Astrocyte (in vitro differentiated cells and primary cell): Measurements from ENCODE around the gene NKIRAS2. TPM values are rescaled to one million over a fixed set of nuclear protein-coding genes. Genes with fewer than 3 reads are reported as not detected.

Experiments
- DNase-seq: peaks from one replicate; pipeline ENCODE4 v3.0.0-alpha.2; 2010; ENCODE audit warnings: low read depth
- FAIRE-seq: peaks from 2 replicates; lab custom pipeline; 2011; peaks lifted over from hg19 to GRCh38; lab: Jason Lieb, UNC
- H2AFZ ChIP-seq: 2 replicates; pipeline ENCODE4 v1.6.0; 2012; ENCODE audit warnings: low read depth, low read length, inconsistent platforms
- H3K27ac ChIP-seq: 2 replicates; pipeline ENCODE4 v1.5.1; 2011; ENCODE audit warnings: low read depth, low read length, inconsistent platforms
- H3K27me3 ChIP-seq: 2 replicates; pipeline ENCODE4 v1.6.0; 2011; ENCODE audit warnings: low read length, inconsistent platforms; ENCODE audit not compliant: insufficient read depth
- H3K36me3 ChIP-seq: 2 replicates; pipeline ENCODE4 v1.5.1; 2011; ENCODE audit warnings: low read length, inconsistent platforms; ENCODE audit not compliant: insufficient read depth
- H3K4me1 ChIP-seq: 2 replicates; pipeline ENCODE4 v1.5.1; 2011; ENCODE audit warnings: low read length, inconsistent platforms; ENCODE audit not compliant: insufficient read depth
- H3K4me2 ChIP-seq: 2 replicates; pipeline ENCODE4 v1.6.0; 2012; ENCODE audit warnings: low read length, inconsistent platforms
- H3K4me3 ChIP-seq: 2 replicates; pipeline ENCODE4 v1.5.1; 2011; ENCODE audit warnings: low read depth, mild to moderate bottlenecking, low read length, inconsistent platforms; ENCODE audit not compliant: insufficient read depth
- H3K79me2 ChIP-seq: 2 replicates; pipeline ENCODE4 v1.6.0; 2012; ENCODE audit warnings: mild to moderate bottlenecking, low read length, inconsistent platforms; ENCODE audit not compliant: insufficient read depth
- H3K9ac ChIP-seq: 2 replicates; pipeline ENCODE4 v1.6.0; 2012; ENCODE audit warnings: mild to moderate bottlenecking, low read length, inconsistent platforms
- H3K9me3 ChIP-seq: 2 replicates; pipeline ENCODE4 v1.5.1; 2012; ENCODE audit warnings: low read depth, mild to moderate bottlenecking, low read length, inconsistent platforms; ENCODE audit not compliant: insufficient read depth
- H4K20me1 ChIP-seq: 2 replicates; pipeline ENCODE4 v1.6.0; 2012; ENCODE audit warnings: low read length, inconsistent platforms; ENCODE audit not compliant: insufficient read depth
- H3K27ac Mint-ChIP-seq: one replicate; pipeline ENCODE4 v1.8.0; 2021; ENCODE audit warnings: mild to moderate bottlenecking, mixed read lengths; ENCODE audit not compliant: unreplicated experiment
- H3K27me3 Mint-ChIP-seq: one replicate; pipeline ENCODE4 v1.8.0; 2021; ENCODE audit warnings: low read depth, mixed read lengths; ENCODE audit not compliant: unreplicated experiment
- H3K36me3 Mint-ChIP-seq: one replicate; pipeline ENCODE4 v1.8.0; 2021; ENCODE audit warnings: low read depth, mixed read lengths; ENCODE audit not compliant: unreplicated experiment
- H3K4me1 Mint-ChIP-seq: one replicate; pipeline ENCODE4 v1.8.0; 2021; ENCODE audit warnings: low read depth, mixed read lengths; ENCODE audit not compliant: unreplicated experiment
- H3K4me3 Mint-ChIP-seq: one replicate; pipeline ENCODE4 v1.8.0; 2021; ENCODE audit warnings: mild to moderate bottlenecking, moderate library complexity, mixed read lengths; ENCODE audit not compliant: unreplicated experiment
- H3K9me3 Mint-ChIP-seq: one replicate; pipeline ENCODE4 v1.8.0; 2021; ENCODE audit warnings: mild to moderate bottlenecking, mixed read lengths; ENCODE audit not compliant: unreplicated experiment
- EZH2 ChIP-seq: IDR thresholded peaks from 2 replicates; pipeline ENCODE4 v1.6.1; 2012; ENCODE audit warnings: mild to moderate bottlenecking, low read length, inconsistent platforms; ENCODE audit not compliant: insufficient read depth
- total RNA-seq: library from RNA; stranded (reverse); gene quantifications from 2 replicates; pipeline ENCODE4 v1.2.1, GENCODE V29; 2021
- TF ChIP-seq, protein P1 (sequence below): IDR thresholded peaks from 2 replicates; pipeline ENCODE4 v1.5.1; 2011; ENCODE audit warnings: low read depth, mild to moderate bottlenecking, inconsistent platforms, low read length, moderate library complexity; ENCODE audit not compliant: insufficient read depth

Gene NKIRAS2
- total RNA-seq, 1 donor from 2014 or later: 60.5 TPM

DNA sequence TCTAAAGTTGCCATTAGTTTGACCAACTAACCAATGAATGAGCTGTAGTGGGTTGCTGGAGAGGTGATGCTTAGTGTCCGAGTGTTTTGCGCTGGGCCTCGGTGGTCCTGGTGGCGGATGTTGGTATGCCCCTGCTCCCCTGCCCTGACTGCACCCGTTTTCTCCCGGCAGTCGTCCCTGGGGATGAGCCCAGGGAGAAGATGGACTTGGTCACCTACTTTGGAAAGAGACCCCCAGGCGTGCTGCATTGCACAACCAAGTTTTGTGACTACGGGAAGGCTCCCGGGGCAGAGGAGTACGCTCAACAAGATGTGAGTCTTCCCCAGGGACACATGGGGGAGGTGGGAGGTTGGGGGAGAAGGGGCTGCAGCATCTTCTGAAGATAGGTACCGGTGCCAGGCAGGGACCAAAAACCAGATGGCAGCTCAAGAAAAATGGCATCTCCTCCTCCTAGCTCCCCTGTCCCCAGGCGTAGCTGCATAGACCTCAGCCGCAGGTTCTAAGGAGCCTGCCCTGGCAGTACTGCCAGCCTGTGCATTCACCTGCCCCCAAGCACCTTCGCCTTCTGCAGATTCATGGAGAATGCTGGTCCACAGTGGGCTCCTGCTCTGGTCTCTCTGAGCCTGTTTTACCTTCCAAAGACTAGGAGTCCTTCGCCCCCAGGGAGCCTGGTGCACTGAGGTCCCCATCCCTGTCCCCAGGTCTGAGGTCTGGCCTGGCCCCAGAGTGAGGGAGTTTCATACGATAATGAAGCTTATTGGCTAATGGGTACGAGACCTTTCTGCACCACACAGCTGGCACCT, 48.0 kb upstream of the NKIRAS2 start:
- H4K20me1 ChIP-seq: peaks cover 77% of the 10 kb centered on the region
- Mint-ChIP-seq H3K27ac (no peak overlapping the region), H3K4me1 (peaks cover 14% of the 10 kb centered on the region), H3K4me3 (no peak overlapping the region), H3K36me3 (peaks cover 36% of the 10 kb centered on the region), H3K27me3 (no peaks in the 10 kb centered on the region), H3K9me3 (no peaks in the 10 kb centered on the region)
- H3K36me3 ChIP-seq: peaks cover 35% of the 10 kb centered on the region
- no peak overlapping the region for H3K4me2 ChIP-seq
- no peaks in the 10 kb centered on the region for H3K27me3 ChIP-seq
- peaks cover 58% of the 10 kb centered on the region for H3K79me2 ChIP-seq
- H3K9me3 ChIP-seq: no peaks in the 10 kb centered on the region
- TF ChIP-seq EZH2: no peak
- TF ChIP-seq, protein P1, sequence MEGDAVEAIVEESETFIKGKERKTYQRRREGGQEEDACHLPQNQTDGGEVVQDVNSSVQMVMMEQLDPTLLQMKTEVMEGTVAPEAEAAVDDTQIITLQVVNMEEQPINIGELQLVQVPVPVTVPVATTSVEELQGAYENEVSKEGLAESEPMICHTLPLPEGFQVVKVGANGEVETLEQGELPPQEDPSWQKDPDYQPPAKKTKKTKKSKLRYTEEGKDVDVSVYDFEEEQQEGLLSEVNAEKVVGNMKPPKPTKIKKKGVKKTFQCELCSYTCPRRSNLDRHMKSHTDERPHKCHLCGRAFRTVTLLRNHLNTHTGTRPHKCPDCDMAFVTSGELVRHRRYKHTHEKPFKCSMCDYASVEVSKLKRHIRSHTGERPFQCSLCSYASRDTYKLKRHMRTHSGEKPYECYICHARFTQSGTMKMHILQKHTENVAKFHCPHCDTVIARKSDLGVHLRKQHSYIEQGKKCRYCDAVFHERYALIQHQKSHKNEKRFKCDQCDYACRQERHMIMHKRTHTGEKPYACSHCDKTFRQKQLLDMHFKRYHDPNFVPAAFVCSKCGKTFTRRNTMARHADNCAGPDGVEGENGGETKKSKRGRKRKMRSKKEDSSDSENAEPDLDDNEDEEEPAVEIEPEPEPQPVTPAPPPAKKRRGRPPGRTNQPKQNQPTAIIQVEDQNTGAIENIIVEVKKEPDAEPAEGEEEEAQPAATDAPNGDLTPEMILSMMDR: no peak
- H3K4me3 ChIP-seq: no peak overlapping the region
- no peak overlapping the region for H3K9ac ChIP-seq
- H2AFZ ChIP-seq: no peak overlapping the region
- FAIRE-seq (no peak), DNase-seq (no peak)
- peaks cover 16% of the 10 kb centered on the region for H3K4me1 ChIP-seq
- no peak overlapping the region for H3K27ac ChIP-seq

DNA sequence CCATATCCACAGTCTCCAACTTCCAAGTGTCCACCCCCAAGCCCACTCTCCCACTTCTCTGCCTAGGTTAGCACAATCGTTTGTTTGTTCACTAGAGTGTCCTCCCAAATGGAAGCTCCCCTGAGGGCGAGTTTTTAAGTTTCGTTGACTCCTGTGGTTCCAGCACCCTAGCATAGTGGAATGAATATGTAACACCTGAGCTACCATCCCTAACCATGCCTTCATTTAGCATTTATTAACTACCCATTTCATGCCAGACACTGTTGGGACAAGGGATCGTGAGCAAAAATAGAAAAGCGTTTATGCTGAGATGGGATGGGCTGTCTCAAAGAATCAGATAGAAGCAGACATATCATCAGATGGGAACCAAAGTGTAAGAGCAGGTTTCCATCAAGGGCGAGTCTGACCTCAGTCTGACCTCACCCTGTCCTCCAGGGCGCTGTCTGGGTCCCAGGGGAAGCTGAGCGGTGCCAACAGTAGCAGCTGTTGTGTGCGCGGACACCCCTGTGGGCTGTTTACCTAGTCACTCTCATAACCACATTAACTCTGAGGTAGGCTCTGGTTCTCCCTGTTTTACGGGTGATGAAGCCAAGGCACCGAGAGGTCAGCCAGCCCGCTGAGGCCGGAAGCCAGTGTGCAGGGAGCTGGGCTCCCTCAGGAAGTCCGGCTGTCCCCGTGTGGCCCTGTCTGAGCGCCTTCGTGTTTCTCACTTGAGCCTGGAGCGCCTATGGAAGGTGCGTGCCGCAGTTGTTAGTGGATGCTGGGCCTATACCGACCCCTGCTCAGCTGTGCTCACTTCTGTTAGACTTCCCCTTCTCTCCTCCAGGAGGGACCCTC, 47.1 kb upstream of the NKIRAS2 start:
- no peak for FAIRE-seq
- no peak overlapping the region for H3K4me3 Mint-ChIP-seq

More for the DNA sequence above, 47.1 kb upstream of the NKIRAS2 start:
- TF ChIP-seq, protein P1: no peak
- no peak for TF ChIP-seq EZH2
- Mint-ChIP-seq H3K4me1 (peaks cover 13% of the 10 kb centered on the region), H3K27me3 (no peaks in the 10 kb centered on the region), H3K27ac (peak overlapping the region; percentile 53), H3K9me3 (no peaks in the 10 kb centered on the region), H3K36me3 (peaks cover 38% of the 10 kb centered on the region)
- H3K79me2 ChIP-seq: peaks cover 50% of the 10 kb centered on the region
- no peaks in the 10 kb centered on the region for H3K27me3 ChIP-seq
- peaks cover 75% of the 10 kb centered on the region for H4K20me1 ChIP-seq
- H3K4me1 ChIP-seq: peaks cover 9% of the 10 kb centered on the region
- no peaks in the 10 kb centered on the region for H3K9me3 ChIP-seq
- no peak overlapping the region for H3K4me3 ChIP-seq
- peaks cover 43% of the 10 kb centered on the region for H3K36me3 ChIP-seq
- no peak for DNase-seq
- no peak overlapping the region for H3K4me2 ChIP-seq
- no peak overlapping the region for H3K9ac ChIP-seq
- H3K27ac ChIP-seq: no peak overlapping the region
- no peak overlapping the region for H2AFZ ChIP-seq
